CD14-positive monocyte (primary cell): ENCODE data around the gene PROC. TPM values are rescaled to one million over a fixed set of nuclear protein-coding genes. Genes with fewer than 3 reads are reported as not detected.

Source experiments
- DNase-seq, 3 donors: peaks; one replicate each; pipeline ENCODE4 v3.0.0-alpha.2; 2011 to 2022
- H2AFZ ChIP-seq: 2 replicates; pipeline ENCODE4 v1.6.0; 2012; ENCODE audit warnings: mild to moderate bottlenecking, low read depth, low read length, inconsistent platforms; ENCODE audit not compliant: insufficient read depth, poor library complexity, severe bottlenecking
- H3K27ac ChIP-seq, 2 donors: 1 replicate in 1 of 2; 2 replicates in 1 of 2; pipeline ENCODE4 v1.5.1; 2012 to 2013; ENCODE audit warnings: low read length in 2 of 2, control low read depth in 1 of 2, inconsistent platforms in 1 of 2, low read depth in 1 of 2, mild to moderate bottlenecking in 1 of 2
- H3K27me3 ChIP-seq, 2 donors: one replicate each; pipeline versions ENCODE4 v1.6.0 to v1.6.1; 2011 to 2013; ENCODE audit warnings: low read length in 2 of 2; ENCODE audit not compliant: control insufficient read depth in 2 of 2, insufficient read depth in 2 of 2
- H3K36me3 ChIP-seq, 2 donors: replicated peaks in 1 of 2; 1 replicate in 1 of 2; 2 replicates in 1 of 2; pipeline versions ENCODE4 v1.5.1 to v1.6.1; 2012 to 2013; ENCODE audit warnings: low read length in 2 of 2, control low read depth in 1 of 2, inconsistent platforms in 1 of 2, mild to moderate bottlenecking in 1 of 2; ENCODE audit not compliant: insufficient read depth in 2 of 2, control insufficient read depth in 1 of 2
- H3K4me1 ChIP-seq, 2 donors: 1 replicate in 1 of 2; 2 replicates in 1 of 2; pipeline versions ENCODE4 v1.5.1 to v1.6.1; 2012 to 2013; ENCODE audit warnings: low read length in 2 of 2, control low read depth in 1 of 2, inconsistent platforms in 1 of 2, mild to moderate bottlenecking in 1 of 2, moderate library complexity in 1 of 2; ENCODE audit not compliant: insufficient read depth in 2 of 2, control insufficient read depth in 1 of 2
- H3K4me2 ChIP-seq: replicated peaks from 2 replicates; pipeline ENCODE3; 2012; ENCODE audit warnings: low read length, moderate library complexity, mild to moderate bottlenecking; ENCODE audit not compliant: poor library complexity, severe bottlenecking; ENCODE audit errors: extremely low read depth
- H3K4me3 ChIP-seq, 3 experiments: fragments of 200-600 bp in 1 of 3; sonication (generic) in 1 of 3; replicated peaks in 1 of 3; 1 replicate in 2 of 3; 2 replicates in 1 of 3; pipeline ENCODE4 v1.5.1; 2011 to 2013; ENCODE audit warnings: low read length in 3 of 3, mild to moderate bottlenecking in 3 of 3, control low read depth in 2 of 3, low read depth in 2 of 3, inconsistent platforms in 1 of 3, moderate library complexity in 1 of 3
- H3K79me2 ChIP-seq: 2 replicates; pipeline ENCODE4 v1.6.0; 2012; ENCODE audit warnings: mild to moderate bottlenecking, control low read depth, inconsistent platforms, low read length, moderate library complexity; ENCODE audit not compliant: insufficient read depth
- H3K9ac ChIP-seq: 2 replicates; pipeline ENCODE4 v1.6.0; 2017; ENCODE audit warnings: low read length, mild to moderate bottlenecking; ENCODE audit not compliant: insufficient read depth, poor library complexity, severe bottlenecking
- H3K9me3 ChIP-seq, 2 donors: replicated peaks in 1 of 2; 1 replicate in 1 of 2; 2 replicates in 1 of 2; pipeline versions ENCODE4 v1.5.1 to v1.6.1; 2012 to 2013; ENCODE audit warnings: low read length in 2 of 2, control low read depth in 1 of 2; ENCODE audit not compliant: control insufficient read depth in 1 of 2, insufficient read depth in 1 of 2
- H4K20me1 ChIP-seq: 2 replicates; pipeline ENCODE4 v1.6.0; 2012; ENCODE audit warnings: mild to moderate bottlenecking, low read length, control low read depth, moderate library complexity; ENCODE audit not compliant: insufficient read depth
- H3K27ac Mint-ChIP-seq, 7 donors: one replicate each; pipeline ENCODE4 v1.8.0; 2020; ENCODE audit warnings: mild to moderate bottlenecking in 7 of 7, mixed read lengths in 7 of 7, moderate library complexity in 6 of 7, inconsistent platforms in 2 of 7
- H3K27me3 Mint-ChIP-seq, 3 donors: one replicate each; pipeline ENCODE4 v1.8.0; 2021 to 2022; ENCODE audit warnings: low read depth in 3 of 3, mild to moderate bottlenecking in 3 of 3, mixed read lengths in 3 of 3, moderate library complexity in 3 of 3, inconsistent platforms in 1 of 3
- H3K36me3 Mint-ChIP-seq, 2 donors: one replicate each; pipeline ENCODE4 v1.8.0; 2020; ENCODE audit warnings: mixed read lengths in 2 of 2, inconsistent platforms in 1 of 2, mild to moderate bottlenecking in 1 of 2
- H3K4me1 Mint-ChIP-seq: one replicate; pipeline ENCODE4 v1.8.0; 2020; ENCODE audit warnings: mild to moderate bottlenecking, mixed read lengths
- H3K4me3 Mint-ChIP-seq, 2 donors: one replicate each; pipeline ENCODE4 v1.8.0; 2020; ENCODE audit warnings: mild to moderate bottlenecking in 2 of 2, mixed read lengths in 2 of 2, moderate library complexity in 1 of 2
- H3K9me3 Mint-ChIP-seq, 7 donors: one replicate each; pipeline ENCODE4 v1.8.0; 2020 to 2022; ENCODE audit warnings: mixed read lengths in 7 of 7, mild to moderate bottlenecking in 6 of 7, moderate library complexity in 6 of 7, inconsistent platforms in 2 of 7
- CTCF ChIP-seq: fragments of 200-600 bp; IDR thresholded peaks from one replicate; pipeline ENCODE4 v1.8.0; 2022; ENCODE audit warnings: antibody characterized with exemption, mild to moderate bottlenecking
- WGBS: methylation state at CpG from one replicate; pipeline ENCODE4 v1.1.5; 2013; ENCODE audit warnings: missing lambda C conversion rate; ENCODE audit not compliant: insufficient coverage; 5-methylcytosine and 5-hydroxymethylcytosine counted together
- intact Hi-C, 2 donors: fragments of 100-400 bp; cut with micrococcal nuclease; formaldehyde crosslinking; loops; one replicate each; pipeline versions ENCODE4 v1.15.0 to v1.15.1; 2023
- polyA plus RNA-seq, 3 donors: library from polyadenylated mRNA; depleted of rRNA in 1 of 3; unstranded in 2 of 3; stranded (reverse) in 1 of 3; fragments of 300-500 nt in 2 of 3; fragments of >200 nt in 1 of 3; fragmentation: Illumina TruSeq in 2 of 3; gene quantifications; 1 replicate in 2 of 3; 2 replicates in 1 of 3; pipeline ENCODE4 v1.2.3, GENCODE V29; 2012 to 2021

Gene PROC
- polyA plus RNA-seq, 3 donors: 0.69 TPM; not detected in 2

GRCh38 chr2:127454595-127455565, 36.7 kb downstream of the PROC start:
- intact Hi-C loops: no loop called here
- Histone ChIP-seq H3K36me3 (no peaks in the 10 kb centered on the region), H3K4me1 (peaks cover 0 to 3% of the 10 kb centered on the region in 2 donors), H3K27me3 (no peaks in the 10 kb centered on the region), H3K9ac (no peak overlapping the region), H3K4me2 (no peak overlapping the region), H3K27ac (no peak overlapping the region), H3K9me3 (no peaks in the 10 kb centered on the region), H3K79me2 (no peaks in the 10 kb centered on the region), H2AFZ (no peak overlapping the region), H3K4me3 (no peak overlapping the region), H4K20me1 (no peaks in the 10 kb centered on the region)
- no peak overlapping the region for H3K27ac Mint-ChIP-seq
- peaks cover 6 to 16% of the 10 kb centered on the region in 2 donors for H3K36me3 Mint-ChIP-seq
- peaks cover 0 to 3% (median 2%) of the 10 kb centered on the region in 3 donors for H3K27me3 Mint-ChIP-seq
- 96% methylated on average over 10 of the region's 19 CpGs for WGBS
- TF ChIP-seq CTCF: no peak
- H3K9me3 Mint-ChIP-seq: peaks cover 0 to 5% (median 0%) of the 10 kb centered on the region in 7 donors
- peaks cover 10% of the 10 kb centered on the region for H3K4me1 Mint-ChIP-seq
- H3K4me3 Mint-ChIP-seq: no peak overlapping the region
- DNase-seq: no peak

DNA sequence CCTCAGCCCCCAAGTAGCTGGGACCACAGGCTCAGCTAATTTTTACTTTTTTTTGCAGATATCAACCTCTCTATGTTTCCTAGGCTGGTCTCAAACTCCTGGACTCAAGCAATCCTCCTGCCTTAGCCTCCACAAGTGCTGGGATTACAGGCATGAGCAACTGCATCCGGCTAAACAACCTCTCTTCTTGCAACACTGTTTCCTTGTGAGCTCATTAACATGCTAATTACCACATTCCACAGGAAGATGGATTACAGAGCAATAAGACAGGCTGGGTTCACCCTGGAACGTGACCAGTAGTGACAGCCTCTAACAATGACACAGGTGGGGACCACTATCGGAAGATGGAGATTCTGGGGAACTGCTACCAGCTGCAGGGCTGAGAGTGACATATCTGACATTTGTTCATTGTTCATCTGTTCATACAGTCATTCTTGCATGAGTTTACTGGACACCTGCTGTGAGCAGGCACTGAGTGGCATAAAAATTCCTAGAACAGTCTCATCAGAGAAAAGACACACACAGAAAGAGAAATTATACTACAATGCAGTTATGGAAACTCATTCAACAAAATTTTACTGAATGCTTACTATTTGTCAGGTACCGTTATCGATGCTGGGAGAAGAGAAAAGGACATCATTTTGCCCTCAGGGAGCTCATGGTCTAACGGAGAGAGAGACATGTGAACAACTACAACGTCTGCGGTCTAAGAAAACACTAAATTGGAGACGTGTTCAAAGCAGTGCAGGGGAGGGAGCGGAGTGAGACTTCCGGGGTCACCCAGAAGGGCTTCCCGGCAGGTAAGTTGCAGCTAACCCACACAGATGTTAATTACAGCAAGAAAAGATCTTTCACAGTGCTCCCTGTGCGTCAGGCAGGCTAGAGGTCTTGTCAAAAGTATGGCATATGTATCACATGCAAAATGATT, 37.6 kb downstream of the PROC start:
- H3K4me3 Mint-ChIP-seq: no peak overlapping the region
- peaks cover 0 to 3% (median 2%) of the 10 kb centered on the region in 3 donors for H3K27me3 Mint-ChIP-seq
- peak in 2 of 3 donors; percentile 3 to 7 for DNase-seq
- peak overlapping the region in 2 of 7 donors; percentile 6 to 17 for H3K27ac Mint-ChIP-seq
- no peak for TF ChIP-seq CTCF
- intact Hi-C loops: no loop called here
- peaks cover 5 to 11% of the 10 kb centered on the region in 2 donors for H3K36me3 Mint-ChIP-seq
- peaks cover 0 to 5% (median 0%) of the 10 kb centered on the region in 7 donors for H3K9me3 Mint-ChIP-seq
- WGBS: 87% methylated on average over 8 of the region's 13 CpGs
- Histone ChIP-seq H3K4me1 (peaks cover 0 to 3% of the 10 kb centered on the region in 2 donors), H3K4me3 (no peak overlapping the region), H3K27ac (no peak overlapping the region), H4K20me1 (no peaks in the 10 kb centered on the region), H3K4me2 (no peak overlapping the region), H3K9ac (no peak overlapping the region), H3K9me3 (no peaks in the 10 kb centered on the region), H3K36me3 (no peaks in the 10 kb centered on the region), H3K27me3 (no peaks in the 10 kb centered on the region), H3K79me2 (no peaks in the 10 kb centered on the region), H2AFZ (no peak overlapping the region)
- peaks cover 10% of the 10 kb centered on the region for H3K4me1 Mint-ChIP-seq
